Activated T-cell treated with anti-CD3 and anti-CD28 coated beads, Interleukin-2, amount 50 U/mL, for 24 hours (primary cell): ENCODE measurements around the gene SMNDC1.

Source experiments
- DNase-seq: peaks from one replicate; pipeline ENCODE4 v3.0.0-alpha.2; 2020
- H3K27ac Mint-ChIP-seq: 2 replicates; pipeline ENCODE4 v1.8.0; 2020; ENCODE audit warnings: mild to moderate bottlenecking, mixed read lengths
- H3K27me3 Mint-ChIP-seq: 2 replicates; pipeline ENCODE4 v1.8.0; 2020; ENCODE audit warnings: mixed read lengths
- H3K36me3 Mint-ChIP-seq: 2 replicates; pipeline ENCODE4 v1.8.0; 2020; ENCODE audit warnings: low read depth, mixed read lengths
- H3K4me1 Mint-ChIP-seq: 2 replicates; pipeline ENCODE4 v1.8.0; 2020; ENCODE audit warnings: low read depth, mixed read lengths
- H3K4me3 Mint-ChIP-seq: 2 replicates; pipeline ENCODE4 v1.8.0; 2020; ENCODE audit warnings: mild to moderate bottlenecking, moderate library complexity, mixed read lengths
- H3K9me3 Mint-ChIP-seq: 2 replicates; pipeline ENCODE4 v1.8.0; 2020; ENCODE audit warnings: mixed read lengths

The SMNDC1 gene

DNA sequence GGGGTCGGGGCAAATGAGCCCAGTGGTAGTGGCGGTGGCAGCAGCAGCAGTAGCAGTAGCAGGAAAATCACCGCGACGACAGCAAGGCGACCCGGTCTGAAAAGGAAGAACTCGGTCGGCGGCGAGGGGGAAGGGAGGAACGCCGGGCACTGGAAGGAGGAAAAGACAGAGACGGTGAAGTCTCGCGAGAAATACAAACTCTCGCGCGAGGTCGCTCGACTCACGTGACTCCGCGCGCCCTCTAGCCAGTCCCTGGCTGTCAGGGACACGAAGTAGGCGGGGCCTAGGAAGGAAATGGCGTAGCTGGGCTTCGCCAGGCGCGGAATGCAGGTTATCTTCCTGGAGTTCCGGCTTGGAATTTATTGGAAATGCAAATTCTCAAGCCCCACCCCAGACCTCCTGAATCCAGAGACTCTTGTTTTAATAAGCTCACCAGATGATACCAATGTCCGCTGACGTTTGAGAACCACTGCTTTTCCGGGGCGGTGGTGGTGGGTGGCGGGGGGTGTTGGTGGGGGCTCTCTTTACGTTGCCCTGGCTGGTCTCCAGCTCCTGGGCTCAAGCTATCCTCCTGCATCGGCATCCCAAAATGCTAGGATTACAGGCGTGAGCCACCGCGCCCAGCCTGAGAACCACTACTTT lies at the start of gene SMNDC1:
TSS of gene SMNDC1 (minus strand) at position 141 of the 642 bp plus-strand sequence. CDS start 1,333 bp downstream, outside the sequence.
- H3K4me3 Mint-ChIP-seq = peak within 1 kb of the TSS; percentile 95
- peak; percentile 97 for DNase-seq
- peaks cover 53% of the 10 kb centered on the region for H3K4me1 Mint-ChIP-seq
- H3K9me3 Mint-ChIP-seq = no peaks in the 10 kb centered on the region
- peak within 1 kb of the TSS; percentile 99 for H3K27ac Mint-ChIP-seq
- peaks cover 49% of the 10 kb centered on the region for H3K36me3 Mint-ChIP-seq
- no peaks in the 10 kb centered on the region for H3K27me3 Mint-ChIP-seq

DNA sequence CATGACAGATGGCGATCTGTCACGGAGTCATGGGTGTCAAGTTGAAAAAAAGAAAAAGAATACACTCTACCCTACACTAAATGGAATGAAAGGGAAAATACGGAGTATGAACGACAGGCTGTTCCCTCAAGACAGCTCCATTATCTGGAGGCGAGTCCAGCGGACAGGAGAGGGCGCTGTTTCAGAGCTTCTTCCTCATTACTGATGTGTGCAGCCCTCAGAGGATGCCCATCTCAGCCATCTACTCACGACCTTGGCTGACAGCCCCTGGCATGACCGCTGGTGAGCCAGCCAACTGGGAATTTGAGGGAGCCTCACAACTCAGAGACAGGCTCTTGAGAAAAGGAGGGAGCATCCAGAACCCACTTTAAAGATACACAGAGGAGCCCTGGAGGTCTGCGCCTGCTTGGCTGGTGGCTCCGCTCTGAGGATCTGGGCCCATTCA lies 49.6 kb upstream of the SMNDC1 start:
- DNase-seq = peak; percentile 83
- H3K9me3 Mint-ChIP-seq = no peaks in the 10 kb centered on the region
- H3K27me3 Mint-ChIP-seq = no peaks in the 10 kb centered on the region
- peak overlapping the region; percentile 74 for H3K4me3 Mint-ChIP-seq
- no peaks in the 10 kb centered on the region for H3K36me3 Mint-ChIP-seq
- peak overlapping the region; percentile 99 for H3K27ac Mint-ChIP-seq
- H3K4me1 Mint-ChIP-seq = peaks cover 78% of the 10 kb centered on the region

DNA sequence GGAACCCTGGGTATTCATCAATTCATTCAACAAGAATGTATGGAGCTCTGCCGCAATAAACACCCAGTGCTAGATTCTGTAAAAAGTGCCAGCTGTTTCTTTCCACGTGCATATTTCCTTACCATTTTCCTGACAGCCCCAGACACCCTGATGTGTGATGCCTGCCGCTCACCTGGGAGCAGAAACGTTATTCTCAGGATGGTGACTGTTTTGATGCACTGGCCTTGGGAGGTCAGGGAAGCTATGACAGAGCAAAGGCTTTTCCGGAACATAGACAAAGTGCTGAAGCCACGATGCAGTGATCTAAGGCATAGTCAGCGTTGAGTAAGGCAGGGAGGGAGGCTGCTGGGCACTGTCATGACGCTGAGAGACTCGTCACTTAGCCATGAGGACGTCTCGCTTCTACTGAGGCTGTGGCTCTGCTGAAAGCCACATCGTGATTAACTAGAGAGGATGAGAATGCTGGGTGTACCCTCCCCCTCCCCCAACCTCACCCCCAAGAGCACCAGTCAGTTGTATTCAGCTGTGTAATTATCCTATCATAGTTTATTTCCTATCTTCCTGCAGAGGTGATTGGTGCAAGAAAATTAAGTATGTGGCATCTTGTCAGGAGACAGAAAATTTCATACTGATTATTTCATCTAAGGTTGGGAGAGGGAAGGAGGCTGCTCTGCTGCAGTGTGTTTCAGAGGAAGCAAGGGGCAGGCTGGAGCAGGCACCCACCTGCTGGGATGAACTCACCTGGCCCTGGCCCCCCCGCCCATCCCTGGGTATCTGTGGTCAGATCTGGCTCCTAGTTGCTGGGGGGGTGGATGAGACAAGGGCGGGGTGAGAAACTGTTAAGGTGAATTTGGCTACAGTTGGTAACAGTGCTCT lies 48.8 kb upstream of the SMNDC1 start:
- DNase-seq = peak; percentile 62
- no peaks in the 10 kb centered on the region for H3K9me3 Mint-ChIP-seq
- peak overlapping the region; percentile 74 for H3K4me3 Mint-ChIP-seq
- no peaks in the 10 kb centered on the region for H3K27me3 Mint-ChIP-seq
- peak overlapping the region; percentile 99 for H3K27ac Mint-ChIP-seq
- no peaks in the 10 kb centered on the region for H3K36me3 Mint-ChIP-seq
- H3K4me1 Mint-ChIP-seq = peaks cover 69% of the 10 kb centered on the region

DNA sequence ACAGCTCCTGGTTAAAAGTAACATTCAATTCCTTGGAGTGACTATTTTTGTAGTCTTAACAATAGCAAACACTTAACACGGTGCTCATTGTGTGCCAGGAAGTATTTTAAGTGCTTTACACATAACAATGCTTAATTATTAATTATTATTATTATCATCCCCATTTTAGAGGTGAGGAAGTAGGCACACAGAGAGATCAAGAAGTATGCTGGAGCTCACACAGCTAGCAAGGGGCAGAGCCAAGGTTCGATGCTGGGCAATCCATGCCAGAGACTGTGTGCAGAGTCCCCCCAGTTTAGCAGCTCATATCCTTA lies 48.2 kb upstream of the SMNDC1 start:
- H3K27ac Mint-ChIP-seq = peak overlapping the region; percentile 99
- no peaks in the 10 kb centered on the region for H3K27me3 Mint-ChIP-seq
- no peak for DNase-seq
- no peak overlapping the region for H3K4me3 Mint-ChIP-seq
- no peaks in the 10 kb centered on the region for H3K36me3 Mint-ChIP-seq
- H3K9me3 Mint-ChIP-seq = no peaks in the 10 kb centered on the region
- peaks cover 63% of the 10 kb centered on the region for H3K4me1 Mint-ChIP-seq

DNA sequence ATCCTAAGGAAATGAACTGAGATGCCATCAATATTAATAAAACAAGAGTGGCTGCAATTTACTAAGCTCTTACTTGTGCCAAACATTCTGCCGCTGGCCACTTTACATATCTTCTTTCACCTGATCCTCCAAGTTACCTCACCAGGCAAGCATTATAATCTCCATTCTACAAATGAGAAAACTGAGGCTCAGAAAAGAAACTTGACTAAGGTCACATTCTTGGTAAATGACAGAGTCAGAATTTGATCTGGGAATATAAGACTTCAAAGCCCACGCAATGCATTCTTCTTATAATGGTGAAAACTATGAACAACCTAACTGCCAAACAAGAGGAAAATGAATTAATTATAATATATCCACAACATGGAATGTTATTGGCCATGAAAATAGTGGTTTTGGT lies 46.1 kb upstream of the SMNDC1 start:
- no peaks in the 10 kb centered on the region for H3K36me3 Mint-ChIP-seq
- H3K27ac Mint-ChIP-seq = no peak overlapping the region
- no peak overlapping the region for H3K4me3 Mint-ChIP-seq
- no peaks in the 10 kb centered on the region for H3K27me3 Mint-ChIP-seq
- no peak for DNase-seq
- H3K4me1 Mint-ChIP-seq = peaks cover 45% of the 10 kb centered on the region
- no peaks in the 10 kb centered on the region for H3K9me3 Mint-ChIP-seq

DNA sequence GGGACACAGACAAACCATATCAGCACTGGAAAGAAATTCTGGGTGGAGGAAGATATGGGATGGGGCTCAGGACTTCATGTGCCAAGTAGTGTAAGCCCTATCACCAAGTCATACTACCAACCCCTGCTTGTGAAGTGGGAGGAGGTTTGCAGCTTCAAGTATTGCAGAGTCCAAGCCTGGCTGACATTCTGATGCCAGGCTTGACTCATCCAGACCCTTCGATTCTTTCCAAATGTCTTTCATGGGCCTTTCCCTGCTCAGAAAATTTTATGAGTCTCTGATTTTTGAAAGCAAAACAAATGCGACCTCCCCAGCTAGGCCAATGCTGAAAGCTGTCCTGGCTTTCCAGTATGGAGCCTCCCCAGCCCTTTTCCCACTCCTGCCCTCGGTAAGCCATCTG lies 45.1 kb upstream of the SMNDC1 start:
- no peak overlapping the region for H3K4me3 Mint-ChIP-seq
- no peaks in the 10 kb centered on the region for H3K36me3 Mint-ChIP-seq
- H3K9me3 Mint-ChIP-seq = no peaks in the 10 kb centered on the region
- DNase-seq = no peak
- no peaks in the 10 kb centered on the region for H3K27me3 Mint-ChIP-seq
- H3K27ac Mint-ChIP-seq = no peak overlapping the region
- H3K4me1 Mint-ChIP-seq = peaks cover 36% of the 10 kb centered on the region

DNA sequence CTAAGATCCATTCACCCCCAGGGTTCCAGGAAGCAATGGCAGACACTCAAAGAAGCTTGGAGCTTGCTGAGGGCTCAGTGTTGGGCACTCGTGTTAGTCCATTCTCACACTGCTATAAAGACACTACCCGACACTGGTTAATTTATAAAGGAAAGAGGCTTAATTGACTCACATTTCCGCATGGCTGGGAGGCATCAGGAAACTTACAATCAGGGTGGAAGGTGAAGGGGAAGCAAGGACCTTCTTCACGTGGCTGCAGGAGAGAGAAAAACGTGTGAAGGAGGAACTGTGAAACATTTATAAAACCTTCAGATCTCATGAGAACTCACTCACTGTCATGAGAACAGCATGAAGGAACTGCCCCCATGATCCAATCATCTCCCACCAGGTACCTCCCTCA lies 44.7 kb upstream of the SMNDC1 start:
- no peak overlapping the region for H3K27ac Mint-ChIP-seq
- no peaks in the 10 kb centered on the region for H3K9me3 Mint-ChIP-seq

DNA sequence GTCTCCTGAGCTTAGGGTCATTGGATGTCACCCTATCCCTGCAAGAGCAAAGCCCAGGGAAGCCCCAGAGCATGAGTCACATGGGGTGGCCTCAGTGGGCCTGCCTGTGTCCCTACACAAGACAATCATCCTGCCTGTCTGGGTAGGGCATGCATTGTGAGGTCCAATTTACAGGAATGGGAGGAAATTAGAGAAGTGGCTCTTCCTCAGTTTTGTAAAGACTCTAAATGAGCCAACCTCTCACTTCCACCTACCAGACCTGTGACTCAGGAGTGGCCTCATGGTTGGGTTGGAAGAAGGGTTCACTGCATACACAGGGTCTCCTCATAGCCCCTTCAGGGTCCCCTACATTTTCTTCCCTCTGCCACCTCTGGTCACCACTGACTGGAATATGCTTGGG lies 43.6 kb upstream of the SMNDC1 start:
- Mint-ChIP-seq H3K9me3 (no peaks in the 10 kb centered on the region), H3K27me3 (no peaks in the 10 kb centered on the region), H3K4me1 (peaks cover 21% of the 10 kb centered on the region), H3K36me3 (no peaks in the 10 kb centered on the region), H3K4me3 (no peak overlapping the region), H3K27ac (no peak overlapping the region)
- DNase-seq = no peak

More for the DNA sequence above, 44.7 kb upstream of the SMNDC1 start:
- H3K4me1 Mint-ChIP-seq = peaks cover 31% of the 10 kb centered on the region
- H3K4me3 Mint-ChIP-seq = no peak overlapping the region
- no peaks in the 10 kb centered on the region for H3K36me3 Mint-ChIP-seq
- no peaks in the 10 kb centered on the region for H3K27me3 Mint-ChIP-seq
- no peak for DNase-seq

DNA sequence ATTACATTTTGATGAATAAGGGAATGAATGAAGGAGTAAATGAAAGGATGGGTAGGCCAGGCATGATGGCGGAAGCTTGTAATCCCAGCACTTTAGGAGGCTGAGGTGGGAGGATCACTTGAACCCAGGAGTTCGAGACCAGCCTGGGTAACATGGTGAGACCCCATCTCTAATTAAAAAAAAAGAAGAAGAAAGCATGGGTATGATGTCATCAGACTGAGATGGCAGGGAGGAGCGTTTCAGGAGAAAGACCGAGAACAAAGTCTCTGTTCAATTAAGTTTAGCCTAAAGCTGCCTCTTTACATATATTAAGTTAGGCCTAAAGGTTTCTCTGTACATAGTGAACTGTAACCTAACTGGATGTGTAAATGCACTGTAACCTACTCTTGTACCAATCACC lies 42.2 kb upstream of the SMNDC1 start:
- no peak overlapping the region for H3K27ac Mint-ChIP-seq
- H3K9me3 Mint-ChIP-seq = no peaks in the 10 kb centered on the region
- DNase-seq = no peak
- no peak overlapping the region for H3K4me3 Mint-ChIP-seq
- H3K36me3 Mint-ChIP-seq = no peaks in the 10 kb centered on the region
- H3K27me3 Mint-ChIP-seq = no peaks in the 10 kb centered on the region
- H3K4me1 Mint-ChIP-seq = peaks cover 11% of the 10 kb centered on the region

DNA sequence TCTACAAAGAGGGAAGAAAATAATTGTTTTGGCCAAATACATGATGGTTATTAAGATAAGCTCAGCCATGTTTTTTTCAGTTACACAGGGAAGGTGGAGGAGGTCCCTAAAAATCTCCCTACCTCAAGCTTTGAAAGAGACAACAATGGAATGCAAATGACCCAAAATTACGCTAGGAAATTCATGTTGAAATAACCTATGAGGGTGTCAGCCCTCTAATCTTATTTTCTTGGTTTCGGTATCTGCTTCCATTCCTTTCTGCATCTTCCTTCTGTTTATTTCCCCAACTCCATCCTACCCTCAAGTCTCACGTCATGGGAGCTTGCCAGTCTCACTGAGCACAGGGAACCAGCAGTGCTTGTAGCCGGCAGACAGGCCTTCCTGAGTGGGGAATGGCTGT lies 40.6 kb upstream of the SMNDC1 start:
- H3K27ac Mint-ChIP-seq = no peak overlapping the region
- no peaks in the 10 kb centered on the region for H3K36me3 Mint-ChIP-seq
- no peak for DNase-seq
- no peaks in the 10 kb centered on the region for H3K27me3 Mint-ChIP-seq
- H3K9me3 Mint-ChIP-seq = no peaks in the 10 kb centered on the region
- peaks cover 7% of the 10 kb centered on the region for H3K4me1 Mint-ChIP-seq
- H3K4me3 Mint-ChIP-seq = no peak overlapping the region

DNA sequence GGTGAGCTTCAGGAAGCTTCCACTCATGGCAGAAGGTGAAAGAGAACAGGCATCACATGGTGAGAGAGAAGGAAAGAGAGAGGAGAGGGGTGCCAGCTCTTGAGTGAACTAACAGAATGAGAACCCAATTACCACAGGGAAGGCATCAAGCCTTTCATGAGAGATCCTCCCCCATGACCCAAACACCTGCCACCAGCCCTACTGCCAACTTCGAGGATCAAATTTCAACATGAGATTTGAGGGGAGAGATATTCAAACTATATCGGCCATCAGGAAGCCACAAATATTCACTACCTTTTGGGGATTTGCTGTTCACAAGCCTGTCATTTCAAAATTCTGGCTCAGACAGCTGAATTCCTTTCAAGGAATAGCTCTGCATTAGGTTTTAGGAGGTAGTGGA lies 39.9 kb upstream of the SMNDC1 start:
- H3K9me3 Mint-ChIP-seq = no peaks in the 10 kb centered on the region
- no peaks in the 10 kb centered on the region for H3K27me3 Mint-ChIP-seq
- H3K4me1 Mint-ChIP-seq = peaks cover 4% of the 10 kb centered on the region

DNA sequence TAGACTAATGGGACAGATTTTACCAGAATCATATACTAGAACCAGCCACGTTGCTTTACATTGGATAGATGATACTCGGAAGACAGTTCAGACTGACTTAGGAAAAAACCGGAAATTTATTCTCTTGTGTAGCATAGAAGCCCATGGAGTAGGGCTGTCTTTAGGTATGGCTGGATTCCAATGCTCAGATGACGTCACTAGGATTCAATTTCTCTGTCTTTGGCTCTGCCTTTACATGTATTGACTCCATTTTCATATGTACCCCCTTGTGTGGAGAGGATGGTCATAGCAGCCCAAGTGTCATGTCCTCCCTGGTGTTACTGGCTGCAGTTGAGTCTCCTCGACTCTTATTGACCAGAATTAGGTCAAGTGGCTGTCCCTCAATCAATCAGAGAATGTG lies 39.2 kb upstream of the SMNDC1 start:
- no peaks in the 10 kb centered on the region for H3K9me3 Mint-ChIP-seq
- DNase-seq = no peak
- H3K4me1 Mint-ChIP-seq = peaks cover 3% of the 10 kb centered on the region
- no peak overlapping the region for H3K27ac Mint-ChIP-seq
- no peak overlapping the region for H3K4me3 Mint-ChIP-seq
- H3K27me3 Mint-ChIP-seq = no peaks in the 10 kb centered on the region
- no peaks in the 10 kb centered on the region for H3K36me3 Mint-ChIP-seq

More for the DNA sequence above, 39.9 kb upstream of the SMNDC1 start:
- H3K27ac Mint-ChIP-seq = no peak overlapping the region
- no peaks in the 10 kb centered on the region for H3K36me3 Mint-ChIP-seq
- H3K4me3 Mint-ChIP-seq = no peak overlapping the region
- no peak for DNase-seq

DNA sequence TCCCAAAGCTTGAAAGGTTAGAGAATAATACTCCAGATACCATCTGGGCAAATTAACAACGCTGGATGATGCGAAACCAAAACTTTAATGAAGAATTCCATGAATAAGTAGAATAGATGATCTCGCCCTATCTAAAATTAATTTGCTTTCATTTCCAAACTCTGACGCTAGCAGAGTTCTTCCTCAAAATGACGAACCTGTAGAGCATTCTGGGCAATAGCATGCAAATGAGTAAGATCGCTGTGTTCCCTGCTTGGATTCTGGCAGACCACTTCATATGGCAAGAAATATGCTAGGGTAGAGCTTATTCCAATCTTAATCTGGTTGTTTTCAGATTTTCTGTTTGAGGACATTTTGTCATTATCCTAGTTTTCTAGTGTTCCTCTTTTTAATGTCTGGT lies 36.1 kb upstream of the SMNDC1 start:
- H3K36me3 Mint-ChIP-seq = no peaks in the 10 kb centered on the region
- no peaks in the 10 kb centered on the region for H3K9me3 Mint-ChIP-seq
- no peak overlapping the region for H3K27ac Mint-ChIP-seq
- H3K27me3 Mint-ChIP-seq = no peaks in the 10 kb centered on the region
- H3K4me1 Mint-ChIP-seq = peaks cover 3% of the 10 kb centered on the region
- no peak for DNase-seq
- H3K4me3 Mint-ChIP-seq = no peak overlapping the region

DNA sequence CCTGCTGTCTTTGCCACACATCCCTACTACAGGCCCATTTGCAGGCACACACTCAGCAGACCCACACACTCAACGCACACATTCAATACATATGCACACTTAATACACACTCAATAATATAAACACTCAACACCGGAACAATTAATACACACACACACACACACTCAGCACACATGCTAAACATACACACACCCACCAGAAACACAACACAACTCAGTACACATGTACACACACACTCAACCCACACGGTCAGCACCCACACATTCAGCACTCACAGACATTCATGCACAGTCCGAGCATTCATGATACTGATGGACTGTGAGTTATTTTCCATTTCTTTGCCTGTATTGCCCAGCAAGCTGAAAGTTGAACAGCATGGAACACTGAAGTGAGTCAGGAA lies 35.4 kb upstream of the SMNDC1 start:
- no peak for DNase-seq
- no peaks in the 10 kb centered on the region for H3K9me3 Mint-ChIP-seq
- no peak overlapping the region for H3K4me3 Mint-ChIP-seq
- no peaks in the 10 kb centered on the region for H3K36me3 Mint-ChIP-seq
- no peak overlapping the region for H3K27ac Mint-ChIP-seq
- H3K27me3 Mint-ChIP-seq = no peaks in the 10 kb centered on the region
- H3K4me1 Mint-ChIP-seq = peaks cover 9% of the 10 kb centered on the region

DNA sequence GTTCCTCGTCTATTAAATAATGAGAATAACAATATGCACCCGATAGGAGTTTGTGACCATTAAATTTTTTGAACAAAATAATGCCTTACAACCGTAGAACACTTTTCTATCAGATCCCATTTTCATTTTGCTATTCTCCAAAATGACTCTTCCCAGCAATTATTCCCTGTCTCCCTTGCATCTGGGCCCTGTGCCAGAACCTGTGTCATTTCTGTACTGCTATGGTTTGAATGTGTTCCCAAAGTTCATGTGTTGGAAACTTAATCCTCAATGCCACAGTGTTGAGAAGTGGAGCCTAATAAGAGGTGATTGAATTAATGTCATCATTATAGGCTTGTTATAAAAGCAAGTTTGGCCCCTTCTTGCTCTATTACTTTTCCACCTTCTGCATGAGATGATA lies 33.2 kb upstream of the SMNDC1 start:
- no peaks in the 10 kb centered on the region for H3K9me3 Mint-ChIP-seq
- no peak overlapping the region for H3K27ac Mint-ChIP-seq
- H3K27me3 Mint-ChIP-seq = no peaks in the 10 kb centered on the region
- H3K4me3 Mint-ChIP-seq = no peak overlapping the region
- H3K36me3 Mint-ChIP-seq = no peaks in the 10 kb centered on the region
- DNase-seq = no peak
- peaks cover 11% of the 10 kb centered on the region for H3K4me1 Mint-ChIP-seq
